Neural cell (in vitro differentiated cells): Measurements from ENCODE around the gene PLA2G4E. TPM values are rescaled to one million over a fixed set of nuclear protein-coding genes. Genes with fewer than 3 reads are reported as not detected.

Source experiments
- H2AFZ ChIP-seq: fragments of 200-600, 300-800 bp; sonication (generic), shearing (Covaris generic); 2 replicates; pipeline ENCODE4 v1.6.0; 2014; ENCODE audit warnings: low read depth, mild to moderate bottlenecking, antibody characterized with exemption, low read length, moderate library complexity
- H3F3A ChIP-seq: fragments of 200-600 bp; shearing (Covaris generic); 2 replicates; pipeline ENCODE4 v1.6.1; 2016; ENCODE audit warnings: mild to moderate bottlenecking, moderate library complexity, mixed read lengths, antibody characterized with exemption, low read length; ENCODE audit not compliant: insufficient read depth, poor library complexity, severe bottlenecking
- H3K27ac ChIP-seq: fragments of 200-600, 300-800 bp; sonication (generic), shearing (Covaris generic); 2 replicates; pipeline ENCODE4 v1.5.1; 2014; ENCODE audit warnings: mild to moderate bottlenecking, low read length, moderate library complexity
- H3K27me3 ChIP-seq: fragments of 300-800, 200-600 bp; sonication (generic), shearing (Covaris generic); 2 replicates; pipeline ENCODE4 v1.6.0; 2014; ENCODE audit warnings: mild to moderate bottlenecking, low read depth, low read length, moderate library complexity; ENCODE audit not compliant: insufficient read depth
- H3K36me3 ChIP-seq: fragments of 300-800, 200-600 bp; sonication (generic), shearing (Covaris generic); 2 replicates; pipeline ENCODE4 v1.5.1; 2014; ENCODE audit warnings: mild to moderate bottlenecking, antibody characterized with exemption, low read length, moderate library complexity; ENCODE audit not compliant: insufficient read depth
- H3K4me2 ChIP-seq: fragments of 300-800, 200-600 bp; sonication (generic), shearing (Covaris generic); 2 replicates; pipeline ENCODE4 v1.6.0; 2014; ENCODE audit warnings: mild to moderate bottlenecking, low read length
- H3K4me3 ChIP-seq: fragments of 300-800, 200-600 bp; sonication (generic), shearing (Covaris generic); 2 replicates; pipeline ENCODE4 v1.5.1; 2014; ENCODE audit warnings: mild to moderate bottlenecking, low read length, moderate library complexity
- H3K79me2 ChIP-seq: fragments of 200-600 bp; shearing (Covaris generic); replicated peaks from 2 replicates; pipeline ENCODE4 v1.6.0; 2014; ENCODE audit warnings: mild to moderate bottlenecking, low read length, moderate library complexity; ENCODE audit not compliant: insufficient read depth
- H3K9ac ChIP-seq: fragments of 300-800, 200-600 bp; sonication (generic), shearing (Covaris generic); 2 replicates; pipeline ENCODE4 v1.6.1; 2016; ENCODE audit warnings: mild to moderate bottlenecking, low read length, mixed read lengths
- H3K9me2 ChIP-seq: fragments of 200-600 bp; shearing (Covaris generic); 2 replicates; pipeline ENCODE4 v1.6.1; 2016; ENCODE audit warnings: mild to moderate bottlenecking, low read length, mixed read lengths; ENCODE audit not compliant: insufficient read depth
- H3K9me3 ChIP-seq: fragments of 200-600, 300-800 bp; sonication (generic), shearing (Covaris generic); 2 replicates; pipeline ENCODE4 v1.6.1; 2016; ENCODE audit warnings: mild to moderate bottlenecking, mixed run types, low read length, moderate library complexity, mixed read lengths
- H4K20me1 ChIP-seq: fragments of 200-600 bp; shearing (Covaris generic); 2 replicates; pipeline ENCODE4 v1.6.1; 2016; ENCODE audit warnings: mild to moderate bottlenecking, mixed run types; ENCODE audit not compliant: insufficient read depth
- EP300 ChIP-seq: fragments of 450-650 bp; conservative IDR thresholded peaks from 2 replicates; pipeline ENCODE4 v1.6.1; 2014; ENCODE audit warnings: antibody characterized with exemption, mild to moderate bottlenecking, moderate library complexity; ENCODE audit not compliant: poor library complexity, severe bottlenecking
- EZH2 ChIP-seq: fragments of 200-600, 300-800 bp; shearing (Covaris generic), sonication (generic); IDR thresholded peaks from 2 replicates; pipeline ENCODE4 v1.6.1; 2014; ENCODE audit warnings: antibody characterized with exemption, low read length, borderline replicate concordance, mild to moderate bottlenecking; ENCODE audit not compliant: insufficient read depth, poor library complexity, severe bottlenecking
- MXI1 ChIP-seq: fragments of 450-650 bp; conservative IDR thresholded peaks from 2 replicates; pipeline ENCODE4 v1.6.1; 2014; ENCODE audit warnings: antibody characterized with exemption, mild to moderate bottlenecking; ENCODE audit not compliant: poor library complexity, severe bottlenecking
- POLR2AphosphoS5 ChIP-seq: IDR thresholded peaks from 2 replicates; pipeline ENCODE4 v1.6.1; 2012
- RAD21 ChIP-seq: fragments of 450-650 bp; conservative IDR thresholded peaks from 2 replicates; pipeline ENCODE4 v1.6.1; 2014; ENCODE audit warnings: antibody characterized with exemption, mild to moderate bottlenecking, moderate library complexity
- SMC3 ChIP-seq: fragments of 450-650 bp; conservative IDR thresholded peaks from 2 replicates; pipeline ENCODE4 v1.6.1; 2014; ENCODE audit warnings: antibody characterized with exemption, mild to moderate bottlenecking, moderate library complexity; ENCODE audit not compliant: poor library complexity
- TAF1 ChIP-seq: IDR thresholded peaks from 2 replicates; pipeline ENCODE4 v1.6.1; 2012; ENCODE audit warnings: low read depth
- polyA plus RNA-seq: library from polyadenylated mRNA; depleted of rRNA; stranded (reverse); fragments of >200 nt; gene quantifications from 2 replicates; pipeline ENCODE4 v1.2.3, GENCODE V29; 2014
- TF ChIP-seq, protein P1 (sequence below): IDR thresholded peaks from 2 replicates; pipeline ENCODE4 v1.6.1; 2012; ENCODE audit warnings: borderline replicate concordance
- TF ChIP-seq, protein P2 (sequence below): fragments of 450-650 bp; IDR thresholded peaks from 2 replicates; pipeline ENCODE4 v1.5.1; 2014; ENCODE audit warnings: antibody characterized with exemption, mild to moderate bottlenecking, moderate library complexity; ENCODE audit not compliant: poor library complexity, severe bottlenecking

PLA2G4E gene
- polyA plus RNA-seq, 1 donor from 2014 or later = not detected

DNA sequence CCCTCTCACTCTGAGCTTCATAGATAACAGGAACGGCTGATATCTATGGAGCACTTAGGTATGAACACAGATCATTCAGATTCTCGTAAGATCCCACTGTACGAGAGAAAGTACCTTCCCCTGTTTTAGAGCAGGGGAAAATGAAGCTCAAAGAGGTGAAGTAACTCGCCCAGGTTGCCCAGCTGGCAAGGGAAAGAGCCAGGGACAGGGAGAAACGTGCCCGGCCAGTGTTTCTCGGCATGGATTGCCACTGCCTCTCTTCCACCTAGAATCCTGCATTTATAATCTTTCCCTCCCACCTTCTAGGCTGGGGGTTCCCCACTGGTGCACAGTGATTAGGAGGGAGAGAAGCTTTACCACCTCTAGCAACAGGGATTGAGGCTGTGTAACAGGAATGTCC is 87.5 kb downstream of the PLA2G4E start:
- no peak for TF ChIP-seq TAF1
- TF ChIP-seq EZH2 = no peak
- TF ChIP-seq POLR2AphosphoS5 = no peak
- TF ChIP-seq EP300 = no peak
- TF ChIP-seq, protein P1, sequence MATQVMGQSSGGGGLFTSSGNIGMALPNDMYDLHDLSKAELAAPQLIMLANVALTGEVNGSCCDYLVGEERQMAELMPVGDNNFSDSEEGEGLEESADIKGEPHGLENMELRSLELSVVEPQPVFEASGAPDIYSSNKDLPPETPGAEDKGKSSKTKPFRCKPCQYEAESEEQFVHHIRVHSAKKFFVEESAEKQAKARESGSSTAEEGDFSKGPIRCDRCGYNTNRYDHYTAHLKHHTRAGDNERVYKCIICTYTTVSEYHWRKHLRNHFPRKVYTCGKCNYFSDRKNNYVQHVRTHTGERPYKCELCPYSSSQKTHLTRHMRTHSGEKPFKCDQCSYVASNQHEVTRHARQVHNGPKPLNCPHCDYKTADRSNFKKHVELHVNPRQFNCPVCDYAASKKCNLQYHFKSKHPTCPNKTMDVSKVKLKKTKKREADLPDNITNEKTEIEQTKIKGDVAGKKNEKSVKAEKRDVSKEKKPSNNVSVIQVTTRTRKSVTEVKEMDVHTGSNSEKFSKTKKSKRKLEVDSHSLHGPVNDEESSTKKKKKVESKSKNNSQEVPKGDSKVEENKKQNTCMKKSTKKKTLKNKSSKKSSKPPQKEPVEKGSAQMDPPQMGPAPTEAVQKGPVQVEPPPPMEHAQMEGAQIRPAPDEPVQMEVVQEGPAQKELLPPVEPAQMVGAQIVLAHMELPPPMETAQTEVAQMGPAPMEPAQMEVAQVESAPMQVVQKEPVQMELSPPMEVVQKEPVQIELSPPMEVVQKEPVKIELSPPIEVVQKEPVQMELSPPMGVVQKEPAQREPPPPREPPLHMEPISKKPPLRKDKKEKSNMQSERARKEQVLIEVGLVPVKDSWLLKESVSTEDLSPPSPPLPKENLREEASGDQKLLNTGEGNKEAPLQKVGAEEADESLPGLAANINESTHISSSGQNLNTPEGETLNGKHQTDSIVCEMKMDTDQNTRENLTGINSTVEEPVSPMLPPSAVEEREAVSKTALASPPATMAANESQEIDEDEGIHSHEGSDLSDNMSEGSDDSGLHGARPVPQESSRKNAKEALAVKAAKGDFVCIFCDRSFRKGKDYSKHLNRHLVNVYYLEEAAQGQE = no peak
- TF ChIP-seq RAD21 = no peak
- TF ChIP-seq SMC3 = no peak
- TF ChIP-seq, protein P2, sequence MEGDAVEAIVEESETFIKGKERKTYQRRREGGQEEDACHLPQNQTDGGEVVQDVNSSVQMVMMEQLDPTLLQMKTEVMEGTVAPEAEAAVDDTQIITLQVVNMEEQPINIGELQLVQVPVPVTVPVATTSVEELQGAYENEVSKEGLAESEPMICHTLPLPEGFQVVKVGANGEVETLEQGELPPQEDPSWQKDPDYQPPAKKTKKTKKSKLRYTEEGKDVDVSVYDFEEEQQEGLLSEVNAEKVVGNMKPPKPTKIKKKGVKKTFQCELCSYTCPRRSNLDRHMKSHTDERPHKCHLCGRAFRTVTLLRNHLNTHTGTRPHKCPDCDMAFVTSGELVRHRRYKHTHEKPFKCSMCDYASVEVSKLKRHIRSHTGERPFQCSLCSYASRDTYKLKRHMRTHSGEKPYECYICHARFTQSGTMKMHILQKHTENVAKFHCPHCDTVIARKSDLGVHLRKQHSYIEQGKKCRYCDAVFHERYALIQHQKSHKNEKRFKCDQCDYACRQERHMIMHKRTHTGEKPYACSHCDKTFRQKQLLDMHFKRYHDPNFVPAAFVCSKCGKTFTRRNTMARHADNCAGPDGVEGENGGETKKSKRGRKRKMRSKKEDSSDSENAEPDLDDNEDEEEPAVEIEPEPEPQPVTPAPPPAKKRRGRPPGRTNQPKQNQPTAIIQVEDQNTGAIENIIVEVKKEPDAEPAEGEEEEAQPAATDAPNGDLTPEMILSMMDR = no peak
- TF ChIP-seq MXI1 = no peak
- no peaks in the 10 kb centered on the region for H3K27me3 ChIP-seq
- H3K4me3 ChIP-seq = no peak overlapping the region
- H3F3A ChIP-seq = no peaks in the 10 kb centered on the region
- no peaks in the 10 kb centered on the region for H3K36me3 ChIP-seq
- no peaks in the 10 kb centered on the region for H3K79me2 ChIP-seq
- no peak overlapping the region for H2AFZ ChIP-seq
- no peak overlapping the region for H3K27ac ChIP-seq
- H3K9ac ChIP-seq = no peak overlapping the region
- H3K4me2 ChIP-seq = no peak overlapping the region
- H3K9me2 ChIP-seq = no peaks in the 10 kb centered on the region
- no peaks in the 10 kb centered on the region for H3K9me3 ChIP-seq
- no peaks in the 10 kb centered on the region for H4K20me1 ChIP-seq

DNA sequence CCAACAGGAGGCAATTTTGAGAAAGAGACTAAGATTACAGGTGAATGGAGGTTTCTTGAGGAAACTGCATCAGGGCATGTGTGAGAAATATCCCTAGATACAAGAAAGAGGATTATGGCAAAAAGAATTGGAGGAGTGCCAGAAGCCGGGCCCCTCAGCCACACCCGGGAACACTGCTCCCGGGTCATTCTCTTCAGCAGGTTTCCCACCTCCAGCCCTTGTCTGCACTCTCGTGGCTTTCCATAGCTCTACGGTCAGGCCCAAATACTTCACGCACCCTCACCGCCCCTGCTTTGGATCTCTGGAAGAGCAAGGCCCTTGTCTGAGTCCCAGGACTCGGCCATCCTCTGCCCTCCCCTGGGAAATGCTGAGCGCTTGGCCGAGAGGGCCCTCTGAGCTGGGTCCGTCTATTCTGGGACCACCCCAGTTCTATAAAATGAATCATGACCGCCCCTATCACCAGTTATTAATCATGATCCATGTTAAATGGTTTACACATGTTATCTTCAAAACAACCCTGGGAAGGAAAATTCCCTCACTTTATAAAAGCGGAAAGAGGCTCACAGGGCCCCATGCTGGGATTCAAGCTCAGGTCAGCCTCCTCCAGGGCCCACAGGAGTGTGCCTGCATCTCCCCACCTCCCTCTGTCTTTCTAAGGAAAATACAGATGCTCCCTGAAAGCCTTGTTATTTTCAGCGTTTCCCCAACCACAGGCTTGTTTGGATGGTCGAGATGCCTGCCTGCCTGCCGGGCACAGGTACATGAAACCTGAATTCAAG is 88.1 kb downstream of the PLA2G4E start:
- Histone ChIP-seq H3K36me3 (no peaks in the 10 kb centered on the region), H3K27ac (no peak overlapping the region), H2AFZ (no peak overlapping the region), H3K9me3 (no peaks in the 10 kb centered on the region), H3K4me3 (no peak overlapping the region), H3K79me2 (no peaks in the 10 kb centered on the region), H3K4me2 (no peak overlapping the region), H3K9me2 (no peaks in the 10 kb centered on the region), H4K20me1 (no peaks in the 10 kb centered on the region), H3K9ac (no peak overlapping the region), H3F3A (no peaks in the 10 kb centered on the region), H3K27me3 (no peaks in the 10 kb centered on the region)
- no peak for TF ChIP-seq SMC3
- no peak for TF ChIP-seq TAF1
- TF ChIP-seq EP300 = no peak
- TF ChIP-seq EZH2 = no peak
- TF ChIP-seq, protein P2 = no peak
- TF ChIP-seq, protein P1 = no peak
- TF ChIP-seq RAD21 = no peak
- no peak for TF ChIP-seq MXI1
- no peak for TF ChIP-seq POLR2AphosphoS5
